Neutrophil (primary cell): ENCODE data around the gene KCNQ1.

Source experiments
- H3K27ac ChIP-seq: fragments of 200-600 bp; sonication (generic); 2 replicates; pipeline ENCODE4 v1.5.1; 2016; ENCODE audit warnings: mild to moderate bottlenecking, moderate library complexity
- H3K27me3 ChIP-seq: fragments of 200-600 bp; sonication (generic); 2 replicates; pipeline ENCODE4 v1.6.0; 2016; ENCODE audit warnings: mild to moderate bottlenecking
- H3K36me3 ChIP-seq: fragments of 200-600 bp; sonication (generic); 2 replicates; pipeline ENCODE4 v1.5.1; 2017
- H3K4me1 ChIP-seq, 2 experiments: fragments of 200-600 bp in 1 of 2; sonication (generic) in 1 of 2; 1 replicate in 1 of 2; 2 replicates in 1 of 2; pipeline versions ENCODE4 v1.5.1 to v1.6.1; 2013 to 2016; ENCODE audit warnings: low read depth in 1 of 2, low read length in 1 of 2, mild to moderate bottlenecking in 1 of 2, moderate library complexity in 1 of 2; ENCODE audit not compliant: control insufficient read depth in 1 of 2, insufficient read depth in 1 of 2
- H3K4me3 ChIP-seq, 2 experiments: fragments of 200-600 bp in 1 of 2; sonication (generic) in 1 of 2; 1 replicate in 1 of 2; 2 replicates in 1 of 2; pipeline ENCODE4 v1.5.1; 2013 to 2016; ENCODE audit warnings: low read depth in 1 of 2, low read length in 1 of 2, mild to moderate bottlenecking in 1 of 2, moderate library complexity in 1 of 2
- H3K9me3 ChIP-seq: fragments of 200-600 bp; sonication (generic); 2 replicates; pipeline ENCODE4 v1.5.1; 2016
- TF ChIP-seq, protein P1 (sequence below): fragments of 200-600 bp; sonication (generic); IDR thresholded peaks from 2 replicates; pipeline ENCODE4 v1.5.1; 2016; ENCODE audit warnings: antibody characterized with exemption

The KCNQ1 gene

GRCh38 chr11:2576549-2576948 lies 131.7 kb downstream of the KCNQ1 start:
- no peaks in the 10 kb centered on the region for H3K4me1 ChIP-seq

GRCh38 chr11:2577031-2577990 lies 132.5 kb downstream of the KCNQ1 start:
- Histone ChIP-seq H3K4me3 (no peak overlapping the region), H3K27ac (no peak overlapping the region), H3K4me1 (no peaks in the 10 kb centered on the region), H3K36me3 (peaks cover 42% of the 10 kb centered on the region), H3K9me3 (no peaks in the 10 kb centered on the region), H3K27me3 (no peaks in the 10 kb centered on the region)
- TF ChIP-seq, protein P1, sequence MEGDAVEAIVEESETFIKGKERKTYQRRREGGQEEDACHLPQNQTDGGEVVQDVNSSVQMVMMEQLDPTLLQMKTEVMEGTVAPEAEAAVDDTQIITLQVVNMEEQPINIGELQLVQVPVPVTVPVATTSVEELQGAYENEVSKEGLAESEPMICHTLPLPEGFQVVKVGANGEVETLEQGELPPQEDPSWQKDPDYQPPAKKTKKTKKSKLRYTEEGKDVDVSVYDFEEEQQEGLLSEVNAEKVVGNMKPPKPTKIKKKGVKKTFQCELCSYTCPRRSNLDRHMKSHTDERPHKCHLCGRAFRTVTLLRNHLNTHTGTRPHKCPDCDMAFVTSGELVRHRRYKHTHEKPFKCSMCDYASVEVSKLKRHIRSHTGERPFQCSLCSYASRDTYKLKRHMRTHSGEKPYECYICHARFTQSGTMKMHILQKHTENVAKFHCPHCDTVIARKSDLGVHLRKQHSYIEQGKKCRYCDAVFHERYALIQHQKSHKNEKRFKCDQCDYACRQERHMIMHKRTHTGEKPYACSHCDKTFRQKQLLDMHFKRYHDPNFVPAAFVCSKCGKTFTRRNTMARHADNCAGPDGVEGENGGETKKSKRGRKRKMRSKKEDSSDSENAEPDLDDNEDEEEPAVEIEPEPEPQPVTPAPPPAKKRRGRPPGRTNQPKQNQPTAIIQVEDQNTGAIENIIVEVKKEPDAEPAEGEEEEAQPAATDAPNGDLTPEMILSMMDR = no peak

More at GRCh38 chr11:2576549-2576948, 131.7 kb downstream of the KCNQ1 start:
- Histone ChIP-seq H3K9me3 (no peaks in the 10 kb centered on the region), H3K36me3 (peaks cover 49% of the 10 kb centered on the region), H3K4me3 (no peak overlapping the region), H3K27ac (no peak overlapping the region), H3K27me3 (no peaks in the 10 kb centered on the region)
- TF ChIP-seq, protein P1 = no peak

GRCh38 chr11:2577991-2578928 lies 133.5 kb downstream of the KCNQ1 start:
- no peak overlapping the region for H3K4me3 ChIP-seq
- no peak overlapping the region for H3K27ac ChIP-seq
- TF ChIP-seq, protein P1 = no peak
- H3K9me3 ChIP-seq = no peaks in the 10 kb centered on the region
- no peaks in the 10 kb centered on the region for H3K4me1 ChIP-seq
- H3K36me3 ChIP-seq = peaks cover 33% of the 10 kb centered on the region
- H3K27me3 ChIP-seq = no peaks in the 10 kb centered on the region

- H3K36me3 ChIP-seq = peaks cover 32% of the 10 kb centered on the region
- no peaks in the 10 kb centered on the region for H3K9me3 ChIP-seq
- H3K4me3 ChIP-seq = no peak overlapping the region
- no peaks in the 10 kb centered on the region for H3K4me1 ChIP-seq
- no peak overlapping the region for H3K27ac ChIP-seq
- no peaks in the 10 kb centered on the region for H3K27me3 ChIP-seq
- TF ChIP-seq, protein P1 = no peak
Observed at GRCh38 chr11:2578929-2579270, 134.1 kb downstream of the KCNQ1 start.

DNA sequence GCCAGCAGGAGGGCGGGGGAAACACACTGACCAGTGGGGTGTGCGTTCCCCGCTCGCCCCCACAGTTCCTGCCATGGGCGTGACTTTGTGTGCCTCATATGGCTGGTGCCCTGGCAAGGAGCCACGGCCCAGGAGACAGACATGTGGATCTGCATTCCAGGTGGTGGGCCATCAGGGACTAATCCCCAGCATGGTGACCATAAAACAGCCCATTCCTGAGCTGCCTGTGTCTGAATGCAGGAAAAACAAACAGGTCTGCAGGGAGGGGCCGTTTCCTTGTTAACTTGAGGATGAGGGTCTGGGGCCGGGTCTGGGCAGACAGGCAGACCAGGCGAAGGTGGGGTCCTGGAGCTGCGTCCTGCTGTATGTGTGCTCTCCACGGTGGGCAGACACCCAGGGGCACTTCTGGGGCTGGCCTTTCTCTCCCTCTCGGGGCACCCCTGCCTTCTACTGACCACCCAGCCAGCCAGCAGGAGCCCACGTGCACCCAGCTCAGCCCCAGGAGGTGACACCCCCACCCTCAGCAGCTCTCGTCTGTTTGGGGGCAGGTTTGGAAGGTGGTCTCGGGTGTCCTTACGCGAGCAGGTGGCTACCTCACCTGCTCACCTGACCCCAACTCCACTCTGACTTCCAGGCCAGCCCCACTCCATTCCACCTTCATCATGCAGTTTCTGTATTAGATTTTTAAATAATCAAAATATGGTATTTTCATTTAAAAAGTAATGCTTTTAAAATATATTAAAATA lies 134.7 kb downstream of the KCNQ1 start:
- Histone ChIP-seq H3K4me1 (no peaks in the 10 kb centered on the region), H3K4me3 (no peak overlapping the region), H3K27me3 (no peaks in the 10 kb centered on the region), H3K27ac (no peak overlapping the region), H3K36me3 (peaks cover 26% of the 10 kb centered on the region), H3K9me3 (no peaks in the 10 kb centered on the region)
- TF ChIP-seq, protein P1 = no peak
